ENCODE data around the gene RGS13. TPM values are rescaled to one million over a fixed set of nuclear protein-coding genes. Genes with fewer than 3 reads are reported as not detected.

The RGS13 gene
- total RNA-seq, 1 donor from 2014 or later, result not detected

- H3K9me3 Mint-ChIP-seq, result no peaks in the 10 kb centered on the region
- H3K27ac Mint-ChIP-seq, result no peak overlapping the region
- H3K4me3 Mint-ChIP-seq, result no peak overlapping the region
- no peaks in the 10 kb centered on the region for H3K4me1 Mint-ChIP-seq (ENCODE audit: low read depth)
- no peaks in the 10 kb centered on the region for H3K36me3 Mint-ChIP-seq (ENCODE audit: low read depth)
- intact Hi-C loops (cut with micrococcal nuclease), result no loop called here
- no peak for DNase-seq (ENCODE audit: low spot score)
- H3K27me3 Mint-ChIP-seq (ENCODE audit: insufficient read depth), result peaks cover 16% of the 10 kb centered on the region
Measured at GRCh38 chr1:192630521-192631287, 5.2 kb upstream of the RGS13 start.

GRCh38 chr1:192631749-192632148 is 4.2 kb upstream of the RGS13 start:
- Mint-ChIP-seq H3K4me3 (no peak overlapping the region), H3K4me1 (ENCODE audit: low read depth) (no peaks in the 10 kb centered on the region), H3K36me3 (ENCODE audit: low read depth) (no peaks in the 10 kb centered on the region), H3K9me3 (no peaks in the 10 kb centered on the region), H3K27me3 (ENCODE audit: insufficient read depth) (peaks cover 11% of the 10 kb centered on the region), H3K27ac (no peak overlapping the region)
- DNase-seq (ENCODE audit: low spot score), result no peak
- intact Hi-C loops (cut with micrococcal nuclease), result no loop called here

- no peaks in the 10 kb centered on the region for H3K4me1 Mint-ChIP-seq (ENCODE audit: low read depth)
- H3K27me3 Mint-ChIP-seq (ENCODE audit: insufficient read depth), result peaks cover 11% of the 10 kb centered on the region
- no peak overlapping the region for H3K4me3 Mint-ChIP-seq
- H3K27ac Mint-ChIP-seq, result no peak overlapping the region
- H3K9me3 Mint-ChIP-seq, result no peaks in the 10 kb centered on the region
- no peaks in the 10 kb centered on the region for H3K36me3 Mint-ChIP-seq (ENCODE audit: low read depth)
- DNase-seq (ENCODE audit: low spot score), result no peak
- intact Hi-C loops (cut with micrococcal nuclease), result no loop called here
Measured at GRCh38 chr1:192632188-192632587, 3.8 kb upstream of the RGS13 start.

GRCh38 chr1:192632641-192633532 is 3.1 kb upstream of the RGS13 start:
- H3K9me3 Mint-ChIP-seq, result no peaks in the 10 kb centered on the region
- peaks cover 11% of the 10 kb centered on the region for H3K27me3 Mint-ChIP-seq (ENCODE audit: insufficient read depth)
- H3K36me3 Mint-ChIP-seq (ENCODE audit: low read depth), result no peaks in the 10 kb centered on the region
- no peak for DNase-seq (ENCODE audit: low spot score)
- intact Hi-C loops (cut with micrococcal nuclease), result no loop called here
- H3K27ac Mint-ChIP-seq, result no peak overlapping the region
- H3K4me3 Mint-ChIP-seq, result no peak overlapping the region
- no peaks in the 10 kb centered on the region for H3K4me1 Mint-ChIP-seq (ENCODE audit: low read depth)

- H3K4me1 Mint-ChIP-seq (ENCODE audit: low read depth), result no peaks in the 10 kb centered on the region
Measured at GRCh38 chr1:192633533-192634253, 2.3 kb upstream of the RGS13 start.

GRCh38 chr1:192635041-192635440 is 906 bp upstream of the RGS13 start:
- Mint-ChIP-seq H3K4me1 (ENCODE audit: low read depth) (peaks cover 5% of the 10 kb centered on the region), H3K27ac (no peak overlapping the region), H3K9me3 (no peaks in the 10 kb centered on the region), H3K27me3 (ENCODE audit: insufficient read depth) (peaks cover 11% of the 10 kb centered on the region), H3K36me3 (ENCODE audit: low read depth) (no peaks in the 10 kb centered on the region), H3K4me3 (no peak overlapping the region)
- DNase-seq (ENCODE audit: low spot score), result no peak
- intact Hi-C loops (cut with micrococcal nuclease), result no loop called here

More at GRCh38 chr1:192633533-192634253, 2.3 kb upstream of the RGS13 start:
- Mint-ChIP-seq H3K9me3 (no peaks in the 10 kb centered on the region), H3K27me3 (ENCODE audit: insufficient read depth) (peaks cover 11% of the 10 kb centered on the region), H3K4me3 (no peak overlapping the region), H3K36me3 (ENCODE audit: low read depth) (no peaks in the 10 kb centered on the region), H3K27ac (no peak overlapping the region)
- no peak for DNase-seq (ENCODE audit: low spot score)
- intact Hi-C loops (cut with micrococcal nuclease), result no loop called here

GRCh38 chr1:192639607-192640368 is 3.8 kb downstream of the RGS13 start:
- Mint-ChIP-seq H3K4me1 (ENCODE audit: low read depth) (peaks cover 6% of the 10 kb centered on the region), H3K36me3 (ENCODE audit: low read depth) (no peaks in the 10 kb centered on the region), H3K27ac (peak overlapping the region; percentile 8), H3K9me3 (no peaks in the 10 kb centered on the region), H3K4me3 (no peak overlapping the region), H3K27me3 (ENCODE audit: insufficient read depth) (peaks cover 2% of the 10 kb centered on the region)
- intact Hi-C loops (cut with micrococcal nuclease), result loop anchor here (1.0 to 5.0 kb wide), 2 partner anchors 168 to 344 kb away; partner anchors contain the start of gene RGS2
- no peak for DNase-seq (ENCODE audit: low spot score)

- intact Hi-C loops (cut with micrococcal nuclease), result no loop called here
- DNase-seq (ENCODE audit: low spot score), result no peak
- Mint-ChIP-seq H3K4me1 (ENCODE audit: low read depth) (no peaks in the 10 kb centered on the region), H3K27me3 (ENCODE audit: insufficient read depth) (peaks cover 4% of the 10 kb centered on the region), H3K36me3 (ENCODE audit: low read depth) (no peaks in the 10 kb centered on the region), H3K4me3 (no peak overlapping the region), H3K9me3 (no peaks in the 10 kb centered on the region), H3K27ac (no peak overlapping the region)
Measured at GRCh38 chr1:192652159-192652558, 16.2 kb downstream of the RGS13 start.

- intact Hi-C loops (cut with micrococcal nuclease), result no loop called here
- Mint-ChIP-seq H3K4me1 (ENCODE audit: low read depth) (no peaks in the 10 kb centered on the region), H3K4me3 (no peak overlapping the region), H3K36me3 (ENCODE audit: low read depth) (no peaks in the 10 kb centered on the region), H3K27ac (no peak overlapping the region), H3K27me3 (ENCODE audit: insufficient read depth) (peaks cover under 1% of the 10 kb centered on the region), H3K9me3 (no peaks in the 10 kb centered on the region)
- DNase-seq (ENCODE audit: low spot score), result no peak
Measured at GRCh38 chr1:192654120-192654519, 18.2 kb downstream of the RGS13 start.

- H3K4me1 Mint-ChIP-seq (ENCODE audit: low read depth), result no peaks in the 10 kb centered on the region
- intact Hi-C loops (cut with micrococcal nuclease), result no loop called here
- no peaks in the 10 kb centered on the region for H3K27me3 Mint-ChIP-seq (ENCODE audit: insufficient read depth)
- no peak for DNase-seq (ENCODE audit: low spot score)
- H3K27ac Mint-ChIP-seq, result no peak overlapping the region
- H3K9me3 Mint-ChIP-seq, result no peaks in the 10 kb centered on the region
- H3K36me3 Mint-ChIP-seq (ENCODE audit: low read depth), result no peaks in the 10 kb centered on the region
- H3K4me3 Mint-ChIP-seq, result no peak overlapping the region
Measured at GRCh38 chr1:192654591-192655251, 18.8 kb downstream of the RGS13 start.

GRCh38 chr1:192657760-192658159 is 21.8 kb downstream of the RGS13 start:
- Mint-ChIP-seq H3K27me3 (ENCODE audit: insufficient read depth) (no peaks in the 10 kb centered on the region), H3K27ac (no peak overlapping the region), H3K4me1 (ENCODE audit: low read depth) (no peaks in the 10 kb centered on the region), H3K9me3 (no peaks in the 10 kb centered on the region), H3K36me3 (ENCODE audit: low read depth) (no peaks in the 10 kb centered on the region), H3K4me3 (no peak overlapping the region)
- no peak for DNase-seq (ENCODE audit: low spot score)
- intact Hi-C loops (cut with micrococcal nuclease), result no loop called here

- Mint-ChIP-seq H3K27ac (no peak overlapping the region), H3K4me3 (no peak overlapping the region), H3K9me3 (no peaks in the 10 kb centered on the region), H3K4me1 (ENCODE audit: low read depth) (no peaks in the 10 kb centered on the region), H3K36me3 (ENCODE audit: low read depth) (no peaks in the 10 kb centered on the region), H3K27me3 (ENCODE audit: insufficient read depth) (no peaks in the 10 kb centered on the region)
- no peak for DNase-seq (ENCODE audit: low spot score)
- intact Hi-C loops (cut with micrococcal nuclease), result no loop called here
Measured at GRCh38 chr1:192658255-192658654, 22.3 kb downstream of the RGS13 start.
